ENCODE results near the gene MRPS6. TPM values are rescaled to one million over a fixed set of nuclear protein-coding genes. Genes with fewer than 3 reads are reported as not detected.
A peak's percentile ranks its signal among the peaks of the same experiment; 100 is the strongest.

MRPS6 gene
- total RNA-seq, 2 experiments from 2014 or later: 114 to 117 TPM

DNA sequence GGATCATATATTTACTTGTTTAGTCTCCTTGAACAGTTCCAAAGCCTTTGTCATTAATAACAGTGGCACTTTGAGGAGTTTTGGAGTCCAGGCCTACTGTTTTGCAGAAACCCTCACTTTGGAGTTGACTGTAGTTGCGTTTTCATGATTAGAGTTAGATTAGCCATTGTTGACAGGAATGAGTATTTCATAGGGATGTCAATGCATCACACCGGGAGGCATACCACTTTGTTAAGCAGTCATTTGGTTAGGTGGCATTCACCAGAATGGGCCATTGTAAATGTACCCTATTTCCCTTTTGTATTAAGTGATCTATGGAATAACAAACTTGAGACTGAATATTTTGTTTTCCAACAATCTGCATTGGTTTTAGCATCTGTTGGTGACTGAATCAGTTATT, 11.8 kb downstream of the MRPS6 start:
- peaks cover 48% of the 10 kb centered on the region for H3K36me3 Mint-ChIP-seq

DNA sequence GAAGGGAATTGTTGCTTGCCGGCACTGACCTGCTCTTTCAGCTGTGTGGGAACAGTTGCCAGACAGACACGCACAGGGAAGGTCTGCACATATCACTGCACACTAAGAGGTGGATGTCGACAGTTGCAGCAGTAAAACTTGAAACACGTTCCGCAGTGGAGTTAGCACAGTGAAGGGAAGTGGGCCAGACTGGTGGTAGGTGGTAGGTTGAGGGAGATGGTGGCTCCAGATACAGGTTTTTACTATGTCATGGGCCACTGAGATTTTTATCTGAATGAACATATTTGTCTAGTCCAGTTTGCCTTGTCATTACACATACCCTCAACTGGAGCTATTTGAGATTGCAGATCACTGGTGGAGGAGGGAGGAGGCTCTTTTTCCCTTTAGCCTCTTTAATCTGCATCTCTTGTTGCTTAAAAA, 13.5 kb downstream of the MRPS6 start:
- no peak for DNase-seq
- ChIA-PET POLR2A (interaction anchor here (0.5 to 1.2 kb wide), 3 partner anchors 9 to 137 kb away, joined by 3 to 5 read pairs (median 3); no protein-coding TSS in a partner anchor), CTCF (interaction anchor here (1.1 to 2.3 kb wide), 4 partner anchors 13 to 261 kb away, joined by 3 to 9 read pairs (median 3); no protein-coding TSS in a partner anchor)
- Mint-ChIP-seq H3K9me3 (no peaks in the 10 kb centered on the region), H3K27ac (no peak overlapping the region), H3K4me1 (ENCODE audit: low read depth) (peaks cover 58% of the 10 kb centered on the region), H3K4me3 (no peak overlapping the region), H3K27me3 (no peaks in the 10 kb centered on the region), H3K36me3 (peaks cover 43% of the 10 kb centered on the region)
- intact Hi-C loops (cut with micrococcal nuclease): no loop called here

More for the DNA sequence above, 11.8 kb downstream of the MRPS6 start:
- H3K27me3 Mint-ChIP-seq: no peaks in the 10 kb centered on the region
- no peak overlapping the region for H3K4me3 Mint-ChIP-seq
- peaks cover 60% of the 10 kb centered on the region for H3K4me1 Mint-ChIP-seq (ENCODE audit: low read depth)
- no peak for DNase-seq
- POLR2A ChIA-PET: no interaction called here
- no peak overlapping the region for H3K27ac Mint-ChIP-seq
- intact Hi-C loops (cut with micrococcal nuclease): loop anchor here (2.0 kb wide), 1 partner anchor 16 kb away; no protein-coding TSS in a partner anchor
- CTCF ChIA-PET: interaction anchor here (0.7 to 4.5 kb wide), 3 partner anchors 161 to 162 kb away, joined by 3 to 22 read pairs (median 9); no protein-coding TSS in a partner anchor
- no peaks in the 10 kb centered on the region for H3K9me3 Mint-ChIP-seq

DNA sequence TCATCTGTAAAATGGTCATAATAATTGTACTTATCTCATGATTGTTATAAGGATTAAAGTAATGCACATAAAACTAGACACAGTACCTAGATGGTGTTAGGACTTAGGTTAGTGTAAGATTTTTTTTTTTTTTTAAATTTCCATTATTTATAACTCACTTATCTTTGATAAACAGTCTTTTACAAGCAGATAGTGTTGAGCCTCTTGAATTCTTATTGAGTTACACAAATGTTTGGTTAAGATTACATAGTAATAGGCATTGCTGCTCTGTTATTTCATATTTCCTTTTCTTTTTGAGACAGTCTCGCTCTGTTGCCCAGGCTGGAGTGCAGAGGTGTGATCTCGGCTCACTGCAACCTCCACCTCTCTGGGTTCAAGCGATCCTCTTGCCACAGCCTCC, 15.4 kb downstream of the MRPS6 start:
- H3K36me3 Mint-ChIP-seq: peaks cover 35% of the 10 kb centered on the region
- no peak overlapping the region for H3K4me3 Mint-ChIP-seq
- peaks cover 47% of the 10 kb centered on the region for H3K4me1 Mint-ChIP-seq (ENCODE audit: low read depth)
- H3K9me3 Mint-ChIP-seq: no peaks in the 10 kb centered on the region
- CTCF ChIA-PET: interaction anchor here (0.6 to 0.8 kb wide), 2 partner anchors 13 to 769 kb away, joined by 3 read pairs; no protein-coding TSS in a partner anchor
- intact Hi-C loops (cut with micrococcal nuclease): no loop called here
- POLR2A ChIA-PET: no interaction called here
- no peak overlapping the region for H3K27ac Mint-ChIP-seq
- no peaks in the 10 kb centered on the region for H3K27me3 Mint-ChIP-seq
- DNase-seq: no peak

DNA sequence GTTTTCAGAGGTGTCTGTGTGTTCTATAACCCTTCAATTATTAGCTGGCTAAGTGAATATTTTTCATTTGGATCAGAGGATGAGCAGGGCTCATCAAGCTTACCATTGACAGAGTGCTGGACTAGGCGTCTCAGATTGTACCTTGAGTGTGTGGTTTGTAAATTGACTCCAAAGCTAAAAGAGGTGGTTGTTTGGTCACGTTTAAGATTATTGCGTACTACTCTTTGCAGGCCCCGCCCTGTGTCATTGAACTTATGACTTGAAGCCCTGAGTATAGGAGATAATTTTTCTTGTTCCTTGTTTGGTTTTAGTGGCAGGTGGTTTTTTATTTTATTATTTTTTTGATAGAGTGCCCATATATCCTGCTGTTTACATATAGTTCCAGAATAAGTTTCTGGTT, 17.7 kb downstream of the MRPS6 start:
- Mint-ChIP-seq H3K27me3 (no peaks in the 10 kb centered on the region), H3K9me3 (no peaks in the 10 kb centered on the region), H3K27ac (no peak overlapping the region), H3K4me3 (no peak overlapping the region), H3K36me3 (peaks cover 49% of the 10 kb centered on the region), H3K4me1 (ENCODE audit: low read depth) (peaks cover 45% of the 10 kb centered on the region)
- intact Hi-C loops (cut with micrococcal nuclease): no loop called here
- ChIA-PET CTCF (interaction anchor here (1.4 to 6.1 kb wide), 3 partner anchors 16 to 167 kb away, joined by 3 to 38 read pairs (median 4); no protein-coding TSS in a partner anchor), POLR2A (interaction anchor here (1.1 kb wide), 1 partner anchor 15 kb away, joined by 3 read pairs; no protein-coding TSS in a partner anchor)
- DNase-seq: no peak

DNA sequence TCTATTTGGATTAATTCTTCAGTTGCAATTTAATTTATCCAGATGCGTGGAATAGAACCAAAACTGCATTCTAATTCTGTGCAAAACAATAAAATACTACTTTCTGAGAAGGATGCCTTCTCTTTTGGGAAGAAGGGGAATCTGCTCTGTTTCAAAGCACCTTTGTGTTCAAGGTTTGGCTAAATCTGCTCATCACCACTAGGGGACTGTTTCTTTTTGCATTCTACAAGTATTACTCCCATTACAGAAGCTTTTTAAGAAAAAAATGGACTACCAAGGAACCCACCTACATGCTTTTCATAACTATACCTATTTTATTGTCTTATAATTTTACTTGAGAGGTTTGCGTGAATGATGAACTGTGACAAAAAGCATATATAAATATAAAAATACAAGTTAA, 18.2 kb downstream of the MRPS6 start:
- peaks cover 46% of the 10 kb centered on the region for H3K4me1 Mint-ChIP-seq (ENCODE audit: low read depth)
- no peak overlapping the region for H3K4me3 Mint-ChIP-seq
- CTCF ChIA-PET: interaction anchor here (0.7 to 6.1 kb wide), 6 partner anchors 11 to 256 kb away, joined by 3 to 38 read pairs (median 4); partner anchors contain the start of genes MRPS6 and SLC5A3
- H3K27me3 Mint-ChIP-seq: no peaks in the 10 kb centered on the region
- no peaks in the 10 kb centered on the region for H3K9me3 Mint-ChIP-seq
- POLR2A ChIA-PET: interaction anchor here (1.1 to 1.7 kb wide), 2 partner anchors 14 to 17 kb away, joined by 3 to 4 read pairs; no protein-coding TSS in a partner anchor
- H3K27ac Mint-ChIP-seq: no peak overlapping the region
- no peak for DNase-seq
- peaks cover 55% of the 10 kb centered on the region for H3K36me3 Mint-ChIP-seq
- intact Hi-C loops (cut with micrococcal nuclease): no loop called here

DNA sequence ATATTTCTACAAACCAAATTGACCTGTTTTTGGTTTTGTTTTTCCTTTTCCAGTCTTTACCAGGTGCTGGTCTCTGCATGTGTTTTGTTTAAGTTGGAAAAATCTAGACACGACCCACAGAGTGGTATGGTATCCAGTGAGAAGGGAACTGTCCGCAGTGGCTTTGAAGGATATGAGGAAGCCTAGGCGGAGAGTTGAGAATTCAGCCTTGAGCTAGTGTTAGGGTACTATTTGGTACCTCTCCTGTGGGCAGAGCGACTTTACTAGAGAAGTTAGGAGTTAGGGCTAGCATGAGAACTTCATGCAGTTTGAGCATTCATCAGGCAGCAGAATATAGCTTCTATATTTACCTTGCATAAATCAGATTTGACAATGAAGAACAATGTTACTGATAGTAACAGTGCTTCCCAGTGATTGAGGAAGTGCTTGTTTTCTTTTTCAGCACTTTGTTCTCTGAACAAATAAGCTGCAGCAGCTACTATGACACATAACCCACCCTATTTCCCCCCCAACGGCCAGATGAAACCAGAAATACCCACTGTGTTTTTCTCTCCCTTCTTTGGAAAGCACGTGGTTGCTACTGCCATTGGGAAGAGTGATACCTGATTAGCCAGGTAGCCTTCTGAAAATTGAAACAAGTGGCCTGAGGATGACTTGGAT, 19.0 kb downstream of the MRPS6 start:
- peaks cover 54% of the 10 kb centered on the region for H3K4me1 Mint-ChIP-seq (ENCODE audit: low read depth)
- H3K36me3 Mint-ChIP-seq: peaks cover 63% of the 10 kb centered on the region
- H3K4me3 Mint-ChIP-seq: no peak overlapping the region
- no peak for DNase-seq
- ChIA-PET POLR2A (interaction anchor here (0.6 to 1.7 kb wide), 4 partner anchors 8 to 18 kb away, joined by 3 to 4 read pairs (median 3); no protein-coding TSS in a partner anchor), CTCF (interaction anchor here (0.6 to 6.1 kb wide), 10 partner anchors 10 to 1924 kb away, joined by 3 to 38 read pairs (median 4); partner anchors contain the start of genes MRPS6 and SLC5A3)
- no peaks in the 10 kb centered on the region for H3K9me3 Mint-ChIP-seq
- H3K27ac Mint-ChIP-seq: no peak overlapping the region
- intact Hi-C loops (cut with micrococcal nuclease): no loop called here
- no peaks in the 10 kb centered on the region for H3K27me3 Mint-ChIP-seq

DNA sequence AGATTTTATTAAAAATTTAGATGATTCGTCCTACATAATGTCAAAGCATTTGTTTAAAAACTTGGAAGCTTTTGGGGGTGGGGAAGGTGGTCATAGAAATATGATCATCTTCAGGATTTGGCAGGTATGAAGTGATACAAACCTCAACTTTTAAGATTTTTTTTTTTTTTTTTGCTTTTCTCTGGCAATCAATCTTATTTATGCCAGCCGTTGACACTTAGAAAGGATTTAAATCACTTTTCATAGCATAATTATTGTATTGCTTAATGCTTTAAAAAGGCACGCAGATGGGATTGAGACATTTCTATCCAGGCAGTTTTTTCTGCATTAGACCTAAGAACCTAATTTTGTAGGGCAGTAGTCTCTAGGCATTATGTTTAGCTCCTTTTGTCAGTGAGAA, 19.7 kb downstream of the MRPS6 start:
- H3K27me3 Mint-ChIP-seq: no peaks in the 10 kb centered on the region
- CTCF ChIA-PET: interaction anchor here (0.6 to 6.1 kb wide), 7 partner anchors 20 to 1923 kb away, joined by 3 to 38 read pairs (median 5); partner anchors contain the start of genes MRPS6 and SLC5A3
- H3K4me1 Mint-ChIP-seq (ENCODE audit: low read depth): peaks cover 59% of the 10 kb centered on the region
- no peak overlapping the region for H3K27ac Mint-ChIP-seq
- intact Hi-C loops (cut with micrococcal nuclease): no loop called here
- H3K9me3 Mint-ChIP-seq: no peaks in the 10 kb centered on the region
- no peak for DNase-seq
- POLR2A ChIA-PET: interaction anchor here (1.0 to 1.7 kb wide), 2 partner anchors 13 to 19 kb away, joined by 3 to 4 read pairs; no protein-coding TSS in a partner anchor
- no peak overlapping the region for H3K4me3 Mint-ChIP-seq
- H3K36me3 Mint-ChIP-seq: peaks cover 67% of the 10 kb centered on the region

DNA sequence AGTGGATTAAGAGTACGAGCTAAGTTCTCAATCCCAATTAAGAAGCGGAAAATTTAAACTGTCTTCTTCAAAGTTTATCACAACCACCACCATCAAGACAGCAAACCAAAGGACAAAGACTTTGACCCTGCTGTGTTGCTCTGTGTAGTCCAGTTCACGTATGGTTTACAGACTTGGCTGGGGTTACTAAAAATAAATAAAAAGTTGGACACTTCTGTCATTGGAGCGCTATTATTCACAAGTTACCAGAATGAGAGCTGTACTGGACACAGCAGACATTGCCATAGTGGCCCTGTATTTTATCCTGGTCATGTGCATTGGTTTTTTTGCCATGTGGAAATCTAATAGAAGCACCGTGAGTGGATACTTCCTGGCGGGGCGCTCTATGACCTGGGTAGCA, 21.6 kb downstream of the MRPS6 start:
- Mint-ChIP-seq H3K27me3 (no peaks in the 10 kb centered on the region), H3K36me3 (peaks cover 69% of the 10 kb centered on the region), H3K4me1 (ENCODE audit: low read depth) (peaks cover 65% of the 10 kb centered on the region), H3K4me3 (no peak overlapping the region), H3K9me3 (no peaks in the 10 kb centered on the region), H3K27ac (no peak overlapping the region)
- intact Hi-C loops (cut with micrococcal nuclease): no loop called here
- ChIA-PET CTCF (interaction anchor here (6.1 kb wide), 1 partner anchor 171 kb away, joined by 38 read pairs; no protein-coding TSS in a partner anchor), POLR2A (interaction anchor here (1.1 kb wide), 1 partner anchor 12 kb away, joined by 3 read pairs; no protein-coding TSS in a partner anchor)
- DNase-seq: no peak

DNA sequence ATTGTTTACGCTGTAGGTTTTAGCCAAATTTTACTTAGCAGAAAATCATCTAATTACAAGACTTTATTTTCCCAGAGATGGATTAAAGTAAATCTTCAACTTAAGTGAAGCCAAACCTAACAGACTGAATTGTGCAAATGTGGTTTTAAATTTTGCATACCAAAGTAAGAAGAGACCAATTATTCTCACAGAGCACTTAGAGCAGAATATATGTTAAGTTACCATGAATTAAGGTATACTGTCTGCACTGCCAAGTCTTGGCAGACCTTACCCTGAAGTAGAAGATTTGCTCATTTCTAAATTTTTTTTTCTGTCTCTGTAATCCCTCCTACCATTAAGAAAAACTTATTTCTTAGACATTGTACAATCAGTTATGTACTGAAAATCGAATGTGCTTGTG, 24.1 kb downstream of the MRPS6 start:
- Mint-ChIP-seq H3K27ac (no peak overlapping the region), H3K27me3 (no peaks in the 10 kb centered on the region), H3K36me3 (peaks cover 73% of the 10 kb centered on the region), H3K9me3 (no peaks in the 10 kb centered on the region), H3K4me3 (no peak overlapping the region), H3K4me1 (ENCODE audit: low read depth) (peaks cover 71% of the 10 kb centered on the region)
- no peak for DNase-seq
- ChIA-PET POLR2A (no interaction called here), CTCF (interaction anchor here (4.3 kb wide), 1 partner anchor 174 kb away, joined by 21 read pairs; no protein-coding TSS in a partner anchor)
- intact Hi-C loops (cut with micrococcal nuclease): no loop called here

DNA sequence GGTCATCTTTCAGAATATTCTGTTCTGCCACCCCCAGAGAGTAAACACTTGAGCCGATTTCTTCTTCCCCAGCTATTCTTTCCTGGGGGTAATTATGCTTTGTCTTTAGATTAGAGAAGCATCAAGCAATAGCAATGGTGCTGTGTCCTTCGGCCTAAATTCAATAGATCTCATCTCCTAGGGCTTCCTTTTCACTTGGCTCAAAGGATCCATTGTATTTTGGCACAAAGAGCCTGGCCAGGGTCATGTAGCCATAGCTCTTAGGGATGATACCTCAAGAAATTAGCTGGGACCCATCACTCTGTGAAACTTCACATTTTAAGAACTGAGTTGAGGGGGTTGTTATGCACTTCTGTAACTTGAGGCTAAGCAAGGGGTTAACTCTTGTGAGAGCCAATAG, 27.0 kb downstream of the MRPS6 start:
- intact Hi-C loops (cut with micrococcal nuclease): loop anchor here (2.0 kb wide), 1 partner anchor 16 kb away; no protein-coding TSS in a partner anchor
- Mint-ChIP-seq H3K27me3 (no peaks in the 10 kb centered on the region), H3K4me3 (no peak overlapping the region), H3K4me1 (ENCODE audit: low read depth) (peaks cover 89% of the 10 kb centered on the region), H3K36me3 (peaks cover 72% of the 10 kb centered on the region), H3K9me3 (no peaks in the 10 kb centered on the region), H3K27ac (no peak overlapping the region)
- no peak for DNase-seq
- ChIA-PET POLR2A (interaction anchor here (0.6 to 2.1 kb wide), 4 partner anchors 8 to 136 kb away, joined by 3 to 4 read pairs (median 3); partner anchors contain the start of genes MRPS6 and SLC5A3), CTCF (interaction anchor here (0.9 to 4.3 kb wide), 4 partner anchors 13 to 247 kb away, joined by 3 to 21 read pairs (median 6); no protein-coding TSS in a partner anchor)

DNA sequence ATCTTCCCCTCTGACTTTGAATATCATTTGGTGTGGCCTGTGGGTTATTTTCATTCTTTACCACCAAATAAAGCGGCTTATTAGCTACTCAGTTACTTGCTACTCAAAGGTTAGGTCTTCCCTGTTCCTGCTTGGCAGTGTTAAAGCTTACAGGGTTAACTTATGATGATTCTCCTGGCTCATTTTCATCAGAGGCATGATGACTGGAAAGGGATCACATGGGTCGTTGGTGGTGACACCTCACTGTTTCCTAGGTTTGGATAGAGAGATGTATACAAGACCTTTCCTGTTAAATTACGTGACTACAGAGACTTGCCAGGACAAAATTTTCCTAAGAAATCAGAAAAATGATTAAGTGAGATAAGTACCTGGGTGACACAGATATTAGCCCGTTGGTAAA, 27.4 kb downstream of the MRPS6 start:
- ChIA-PET CTCF (interaction anchor here (0.9 to 4.3 kb wide), 4 partner anchors 13 to 246 kb away, joined by 3 to 21 read pairs (median 6); no protein-coding TSS in a partner anchor), POLR2A (interaction anchor here (0.7 to 2.1 kb wide), 5 partner anchors 9 to 151 kb away, joined by 3 to 4 read pairs (median 3); partner anchors contain the start of genes MRPS6 and SLC5A3)
- Mint-ChIP-seq H3K4me1 (ENCODE audit: low read depth) (peaks cover 89% of the 10 kb centered on the region), H3K27me3 (no peaks in the 10 kb centered on the region), H3K9me3 (no peaks in the 10 kb centered on the region), H3K4me3 (no peak overlapping the region), H3K36me3 (peaks cover 69% of the 10 kb centered on the region), H3K27ac (peak overlapping the region; percentile 6)
- intact Hi-C loops (cut with micrococcal nuclease): loop anchor here (2.0 kb wide), 1 partner anchor 16 kb away; no protein-coding TSS in a partner anchor
- DNase-seq: no peak

Measured in activated CD4-positive, alpha-beta memory T cell treated with anti-CD3 and anti-CD28 coated beads for 36 hours (primary cell).